ENCODE results near the gene CMIP.

- TF ChIP-seq YY1 (IDR thresholded peaks at IDR 0.05; ENCODE audit: insufficient read depth, insufficient read length) (no peak), ZNF274 (IDR thresholded peaks at IDR 0.05; ENCODE audit: low read depth, low read length) (no peak), SUZ12 (IDR thresholded peaks at IDR 0.05; ENCODE audit: extremely low read depth, insufficient read depth, insufficient read length) (no peak)
Observed at GRCh38 chr16:81413245-81413990, 31.2 kb upstream of the CMIP start.

All from NT2/D1 (cell line).